Mucosa of descending colon (tissue), 3 donors: Measurements from ENCODE around the gene JAZF1. TPM values are rescaled to one million over a fixed set of nuclear protein-coding genes. Genes with fewer than 3 reads are reported as not detected.

Experiments
- ATAC-seq: fragments of 200-7000 bp; cut with Tn5 transposase; one replicate; pipeline ENCODE4 v1.9.1; 2020; ENCODE audit warnings: mild to moderate bottlenecking, moderate library complexity
- DNase-seq, 3 donors: peaks; one replicate each; pipeline ENCODE4 v3.0.0-alpha.2; 2020
- H3K36me3 ChIP-seq: fragments of 200-600 bp; one replicate; pipeline ENCODE4 v1.8.0; 2021; ENCODE audit warnings: low read depth, mild to moderate bottlenecking
- H3K4me1 ChIP-seq: fragments of 200-600 bp; one replicate; pipeline ENCODE4 v1.8.0; 2021; ENCODE audit warnings: low read depth, mild to moderate bottlenecking
- H3K4me3 ChIP-seq: fragments of 200-600 bp; one replicate; pipeline ENCODE4 v1.8.0; 2021; ENCODE audit warnings: mild to moderate bottlenecking
- H3K9me3 ChIP-seq: fragments of 200-600 bp; one replicate; pipeline ENCODE4 v1.8.0; 2021; ENCODE audit warnings: mild to moderate bottlenecking
- CTCF ChIP-seq: fragments of 200-600 bp; IDR thresholded peaks from one replicate; pipeline ENCODE4 v1.8.0; 2022; ENCODE audit warnings: antibody characterized with exemption, mild to moderate bottlenecking
- intact Hi-C, 2 donors: fragments of 100-400 bp; cut with DNase I in 1 of 2; cut with micrococcal nuclease in 1 of 2; formaldehyde crosslinking; loops; one replicate each; pipeline versions ENCODE4 v1.11.0 to v1.11.1; 2022; cut with DNase I, micrococcal nuclease
- total RNA-seq, 3 donors: library from RNA; stranded (reverse); fragmentation: NEBNext Ultra II Directional in 2 of 3; extraction: Animal tissue kit (Norgen Biotek cat#: 25700) in 2 of 3; gene quantifications; one replicate each; pipeline versions ENCODE4 v1.2.1 to v1.2.4, GENCODE V29; 2021 to 2023
- donor health status: DM: no; HTN: no; CAD: no; lungs with moderate emphysema.
- donor health status: DM: no; HTN: no; CAD: no.
- donor health status: DM: no; HTN: yes; CAD: no.

JAZF1 gene
- total RNA-seq, 3 donors from 2014 or later = 4.9 to 68.4 (median 6.4) TPM

- intact Hi-C loops = no loop called here
- no peak for DNase-seq
- ATAC-seq = no peak
- H3K9me3 ChIP-seq = no peaks in the 10 kb centered on the region
- H3K36me3 ChIP-seq = no peaks in the 10 kb centered on the region
- no peak for TF ChIP-seq CTCF
- H3K4me1 ChIP-seq = no peaks in the 10 kb centered on the region
- no peak overlapping the region for H3K4me3 ChIP-seq
Measured at GRCh38 chr7:28077616-28078015, 103.0 kb downstream of the JAZF1 start.

GRCh38 chr7:28076423-28077200 lies 104.0 kb downstream of the JAZF1 start:
- ATAC-seq (no peak), DNase-seq (no peak)
- Histone ChIP-seq H3K9me3 (no peaks in the 10 kb centered on the region), H3K36me3 (no peaks in the 10 kb centered on the region), H3K4me3 (no peak overlapping the region), H3K4me1 (no peaks in the 10 kb centered on the region)
- TF ChIP-seq CTCF = no peak
- intact Hi-C loops = no loop called here

DNA sequence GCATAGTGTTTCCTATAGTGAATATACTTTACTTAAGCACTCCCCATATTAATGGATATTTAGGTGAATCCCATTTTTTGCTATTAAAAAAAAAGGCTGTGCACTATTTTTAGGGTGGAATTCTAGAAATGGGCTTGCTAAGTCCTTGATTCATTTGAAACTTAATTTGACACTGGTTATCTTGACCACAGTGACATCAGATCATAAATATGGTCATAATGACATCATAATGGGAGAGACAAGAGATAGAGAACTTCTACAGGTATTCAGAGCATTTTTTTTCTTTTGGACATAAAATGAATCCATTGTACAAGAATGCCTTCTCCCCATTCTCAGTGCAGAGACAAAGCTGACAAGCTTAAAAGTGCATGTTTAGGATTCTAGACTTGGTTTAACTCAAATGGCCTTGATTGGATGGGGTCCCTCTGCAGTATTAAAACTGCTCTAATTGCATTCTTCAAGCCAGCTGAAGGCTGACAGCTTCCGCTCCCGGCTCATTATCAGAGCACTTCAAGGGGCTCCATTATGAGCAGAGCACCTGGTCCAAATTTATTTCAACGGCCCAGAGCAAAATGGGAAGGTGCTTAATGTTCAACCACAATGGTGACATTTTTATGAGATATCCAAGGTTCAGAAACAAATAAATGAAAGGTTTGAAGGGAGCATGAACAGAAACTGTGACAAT lies 104.8 kb downstream of the JAZF1 start:
- intact Hi-C loops = no loop called here
- H3K4me3 ChIP-seq = no peak overlapping the region
- TF ChIP-seq CTCF = no peak
- H3K36me3 ChIP-seq = no peaks in the 10 kb centered on the region
- ATAC-seq (no peak), DNase-seq (no peak)
- H3K9me3 ChIP-seq = no peaks in the 10 kb centered on the region
- H3K4me1 ChIP-seq = no peaks in the 10 kb centered on the region

DNA sequence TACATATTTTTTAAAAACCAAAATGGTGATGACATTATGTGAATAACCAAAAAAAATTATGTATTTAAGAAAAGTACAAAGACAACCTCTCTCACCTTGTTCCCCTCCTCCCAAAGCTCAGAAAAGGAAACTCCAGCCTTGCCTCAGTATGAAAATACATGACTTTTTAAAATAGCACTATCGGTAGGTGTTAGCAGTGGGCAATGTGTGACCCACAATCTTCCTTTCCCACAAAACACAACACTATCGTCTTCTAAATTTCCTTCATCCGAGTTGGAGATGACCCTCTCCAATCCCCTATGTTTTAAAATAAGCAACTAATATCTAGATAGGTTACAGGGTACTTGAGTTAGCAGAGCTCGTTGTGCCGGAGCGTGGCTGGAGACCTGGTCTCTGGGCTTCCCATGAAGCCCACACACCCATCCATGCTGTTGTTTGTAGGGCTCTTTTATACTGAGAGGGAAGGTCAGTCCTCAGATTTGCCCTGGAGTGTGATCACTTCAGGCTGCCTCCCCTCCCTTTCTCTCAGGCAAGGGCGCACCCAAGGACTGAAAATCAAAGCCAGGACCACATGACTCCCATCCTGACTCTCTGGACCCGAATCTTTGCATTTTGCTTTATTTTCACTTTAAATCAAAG lies 107.6 kb downstream of the JAZF1 start:
- Histone ChIP-seq H3K36me3 (no peaks in the 10 kb centered on the region), H3K4me3 (no peak overlapping the region), H3K9me3 (no peaks in the 10 kb centered on the region), H3K4me1 (no peaks in the 10 kb centered on the region)
- intact Hi-C loops = no loop called here
- TF ChIP-seq CTCF = no peak
- DNase-seq (no peak), ATAC-seq (no peak)

DNA sequence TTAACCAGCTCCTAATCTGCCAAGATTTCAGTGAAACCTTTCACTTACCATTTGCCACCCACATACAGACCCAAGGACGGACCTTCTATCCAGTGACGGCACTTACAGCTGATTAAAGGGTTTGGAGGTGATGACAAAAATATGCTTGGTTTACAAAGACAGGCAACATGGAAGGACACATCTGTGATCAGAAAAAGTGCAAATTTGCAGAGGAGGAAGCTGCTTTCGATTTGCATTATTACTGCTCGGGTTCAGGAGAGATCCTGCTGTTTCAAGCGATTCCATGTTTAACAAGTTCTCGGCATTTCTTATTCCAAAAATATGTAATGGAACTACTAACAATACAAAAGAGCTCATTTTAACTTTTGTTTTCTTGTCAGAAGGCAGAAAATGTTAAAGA lies 109.0 kb downstream of the JAZF1 start:
- H3K4me1 ChIP-seq = no peaks in the 10 kb centered on the region
- H3K4me3 ChIP-seq = no peak overlapping the region
- no peaks in the 10 kb centered on the region for H3K9me3 ChIP-seq
- no peak for TF ChIP-seq CTCF
- DNase-seq (no peak), ATAC-seq (no peak)
- no peaks in the 10 kb centered on the region for H3K36me3 ChIP-seq
- intact Hi-C loops = no loop called here
